Testis (tissue), 2 donors: ENCODE data around the gene C16orf87.

Experiments used
- CTCF ChIP-seq, 3 experiments: fragments of 450-650 bp in 2 of 3; fragments of 200-600 bp in 1 of 3; sonication (generic) in 1 of 3; IDR thresholded peaks; one replicate each; pipeline ENCODE4 v1.5.1; 2016 to 2019; ENCODE audit warnings: antibody characterized with exemption in 3 of 3, mild to moderate bottlenecking in 2 of 3, moderate library complexity in 1 of 3
- POLR2A ChIP-seq: fragments of 450-650 bp; IDR thresholded peaks from one replicate; pipeline ENCODE4 v1.6.1; 2017; ENCODE audit warnings: antibody characterized with exemption, mild to moderate bottlenecking, moderate library complexity

GRCh38 chr16:46862555-46863447 is 31.8 kb upstream of the C16orf87 start:
- no peak for TF ChIP-seq CTCF (IDR thresholded peaks at IDR 0.05)
- no peak for TF ChIP-seq POLR2A
